ENCODE data around the gene NME8. TPM values are rescaled to one million over a fixed set of nuclear protein-coding genes. Genes with fewer than 3 reads are reported as not detected.

Gene NME8
- total RNA-seq, 4 donors from 2014 or later = not detected

DNA sequence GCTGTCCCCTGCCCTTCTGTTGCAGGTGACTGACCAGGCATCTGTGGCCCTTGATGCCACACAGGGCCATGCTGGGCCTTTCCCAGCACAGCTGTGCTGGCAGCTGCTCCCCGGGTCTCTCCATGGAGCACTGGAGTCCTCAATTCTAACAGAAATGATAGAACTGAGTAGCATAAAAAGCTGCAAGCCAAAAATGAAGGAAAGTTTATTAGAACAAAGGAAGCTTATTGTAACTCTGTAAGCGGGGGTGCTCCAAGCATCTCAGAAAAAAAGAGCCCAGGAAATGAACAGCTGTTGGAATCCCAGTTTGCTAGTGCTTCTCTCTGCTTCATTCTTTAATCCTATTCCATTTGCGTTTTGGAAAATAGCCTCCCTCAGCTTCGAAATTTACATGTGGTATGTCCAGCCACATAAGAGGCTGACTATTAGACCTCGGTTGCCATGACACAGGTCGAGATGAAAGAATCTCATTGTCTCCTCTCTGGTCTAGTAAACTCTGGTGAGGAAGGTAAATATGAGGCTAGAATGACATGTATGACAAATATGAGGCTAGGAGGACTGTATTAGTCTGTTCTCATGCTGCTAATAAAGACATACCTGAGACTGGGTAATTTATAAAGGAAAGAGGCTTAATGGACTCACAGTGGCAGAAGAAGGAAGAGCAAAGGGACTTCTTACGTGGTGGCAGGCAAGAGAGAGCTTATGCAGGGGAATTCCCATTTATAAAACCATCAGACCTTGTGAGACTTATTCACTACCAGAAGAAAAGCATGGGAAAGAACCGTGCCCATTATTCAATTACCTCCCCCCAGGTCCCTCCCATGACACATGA lies 95.7 kb downstream of the NME8 start:
- peak overlapping the region in 1 of 4 donors; percentile 37 for H3K27ac ChIP-seq

DNA sequence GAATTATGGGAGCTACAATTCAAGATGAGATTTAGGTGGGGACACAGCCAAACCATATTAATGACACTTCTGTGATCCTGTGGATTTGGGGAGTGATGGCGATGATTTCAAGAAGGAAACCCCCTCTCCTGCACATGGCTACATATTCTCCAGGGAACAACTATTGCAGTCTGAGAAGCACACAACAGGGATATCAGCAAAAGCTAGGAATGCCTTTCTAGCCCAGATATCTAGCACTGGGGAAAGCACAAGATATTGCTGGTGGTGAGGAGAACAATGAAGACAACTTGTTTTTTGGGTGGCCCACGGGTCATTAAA lies 96.3 kb downstream of the NME8 start:
- no peaks in the 10 kb centered on the region for H3K27me3 ChIP-seq
- peaks cover 0 to 17% (median 0%) of the 10 kb centered on the region in 3 donors for H3K4me1 ChIP-seq
- DNase-seq = no peak
- H3K27ac ChIP-seq = no peak overlapping the region
- TF ChIP-seq, protein P1, sequence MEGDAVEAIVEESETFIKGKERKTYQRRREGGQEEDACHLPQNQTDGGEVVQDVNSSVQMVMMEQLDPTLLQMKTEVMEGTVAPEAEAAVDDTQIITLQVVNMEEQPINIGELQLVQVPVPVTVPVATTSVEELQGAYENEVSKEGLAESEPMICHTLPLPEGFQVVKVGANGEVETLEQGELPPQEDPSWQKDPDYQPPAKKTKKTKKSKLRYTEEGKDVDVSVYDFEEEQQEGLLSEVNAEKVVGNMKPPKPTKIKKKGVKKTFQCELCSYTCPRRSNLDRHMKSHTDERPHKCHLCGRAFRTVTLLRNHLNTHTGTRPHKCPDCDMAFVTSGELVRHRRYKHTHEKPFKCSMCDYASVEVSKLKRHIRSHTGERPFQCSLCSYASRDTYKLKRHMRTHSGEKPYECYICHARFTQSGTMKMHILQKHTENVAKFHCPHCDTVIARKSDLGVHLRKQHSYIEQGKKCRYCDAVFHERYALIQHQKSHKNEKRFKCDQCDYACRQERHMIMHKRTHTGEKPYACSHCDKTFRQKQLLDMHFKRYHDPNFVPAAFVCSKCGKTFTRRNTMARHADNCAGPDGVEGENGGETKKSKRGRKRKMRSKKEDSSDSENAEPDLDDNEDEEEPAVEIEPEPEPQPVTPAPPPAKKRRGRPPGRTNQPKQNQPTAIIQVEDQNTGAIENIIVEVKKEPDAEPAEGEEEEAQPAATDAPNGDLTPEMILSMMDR (IDR thresholded peaks at IDR 0.05) = no peak
- no peak for TF ChIP-seq POLR2A (IDR thresholded peaks at IDR 0.05)
- intact Hi-C loops (cut with DNase I) = no loop called here
- 56 to 85% methylated on average over 2 of the region's 2 CpGs for WGBS, 2 donors
- no peaks in the 10 kb centered on the region for H3K36me3 ChIP-seq
- no peaks in the 10 kb centered on the region for H3K9me3 ChIP-seq
- H3K4me3 ChIP-seq = no peak overlapping the region

More for the DNA sequence above, 95.7 kb downstream of the NME8 start:
- Histone ChIP-seq H3K36me3 (no peaks in the 10 kb centered on the region), H3K4me1 (peaks cover 0 to 17% (median 0%) of the 10 kb centered on the region in 3 donors), H3K9me3 (no peaks in the 10 kb centered on the region), H3K4me3 (no peak overlapping the region), H3K27me3 (no peaks in the 10 kb centered on the region)
- intact Hi-C loops (cut with DNase I) = no loop called here
- TF ChIP-seq, protein P1 (IDR thresholded peaks at IDR 0.05) = no peak
- TF ChIP-seq POLR2A (IDR thresholded peaks at IDR 0.05) = no peak
- WGBS, 2 donors = 53 to 68% methylated on average over 7 to 8 of the region's 8 CpGs
- no peak for DNase-seq

DNA sequence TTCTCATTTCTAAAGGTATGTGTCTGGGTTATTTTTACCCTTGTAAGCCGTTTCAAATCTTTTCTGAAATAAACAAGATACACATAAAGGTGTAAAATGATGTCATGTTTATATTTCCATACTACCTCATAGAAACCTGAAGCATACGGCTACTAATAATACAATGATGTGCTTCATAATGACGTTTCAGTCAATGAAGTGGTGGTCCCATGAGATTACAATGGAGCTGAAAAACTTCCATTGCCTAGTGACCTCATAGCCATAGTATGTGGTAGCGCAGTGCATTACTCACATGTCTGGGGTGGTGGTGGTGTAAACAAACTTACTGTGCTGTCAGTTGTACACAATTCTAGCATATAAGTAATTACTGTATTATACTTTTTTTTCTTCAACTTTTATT lies 96.9 kb downstream of the NME8 start:
- Histone ChIP-seq H3K36me3 (no peaks in the 10 kb centered on the region), H3K4me1 (peaks cover 0 to 17% (median 0%) of the 10 kb centered on the region in 3 donors), H3K27me3 (no peaks in the 10 kb centered on the region), H3K27ac (no peak overlapping the region), H3K4me3 (no peak overlapping the region), H3K9me3 (no peaks in the 10 kb centered on the region)
- 60 to 67% methylated on average over 4 of the region's 4 CpGs for WGBS, 2 donors
- no peak for DNase-seq
- intact Hi-C loops (cut with DNase I) = no loop called here
- TF ChIP-seq, protein P1 (IDR thresholded peaks at IDR 0.05) = no peak
- no peak for TF ChIP-seq POLR2A (IDR thresholded peaks at IDR 0.05)

DNA sequence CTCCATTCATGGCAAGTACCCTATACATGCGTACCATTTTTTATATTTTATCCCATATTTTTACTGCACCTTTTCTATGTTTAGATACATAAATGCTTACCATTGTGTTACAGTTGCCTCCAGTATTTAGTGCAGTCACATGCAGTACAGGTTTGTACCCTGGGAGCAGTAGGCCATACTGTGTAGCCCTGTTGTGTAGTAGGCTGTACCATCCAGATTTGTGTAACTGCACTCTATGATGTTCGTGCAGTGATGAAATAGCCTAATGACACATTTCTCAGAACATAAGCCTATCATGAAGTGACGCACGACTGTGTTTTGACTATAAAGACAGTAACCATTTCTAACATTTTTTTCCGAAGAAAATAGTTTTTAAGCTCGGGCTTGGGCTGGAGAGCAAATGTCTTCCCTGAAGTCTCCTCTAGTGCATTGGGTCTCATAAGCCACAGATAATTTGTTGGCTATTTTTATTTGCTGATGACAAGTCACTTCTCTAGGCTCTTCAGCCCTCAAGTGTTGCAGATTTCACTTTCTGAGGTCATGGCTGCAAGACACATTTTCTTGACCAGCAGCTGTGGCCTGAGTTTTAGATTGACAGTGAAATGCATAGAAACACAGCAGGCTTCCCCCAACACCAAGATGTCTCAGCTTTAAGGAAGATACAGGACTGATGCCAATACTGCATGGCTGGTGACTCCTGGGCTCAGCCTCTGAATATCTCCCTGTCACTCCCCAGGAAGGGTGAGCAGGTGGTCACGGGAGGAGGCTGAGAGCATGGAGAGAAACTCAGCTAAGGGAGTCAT lies 98.9 kb downstream of the NME8 start:
- Histone ChIP-seq H3K4me1 (peaks cover 0 to 17% (median 0%) of the 10 kb centered on the region in 3 donors), H3K4me3 (no peak overlapping the region), H3K27me3 (no peaks in the 10 kb centered on the region), H3K27ac (no peak overlapping the region), H3K36me3 (no peaks in the 10 kb centered on the region), H3K9me3 (no peaks in the 10 kb centered on the region)
- 87 to 90% methylated on average over 6 to 7 of the region's 7 CpGs for WGBS, 2 donors
- intact Hi-C loops (cut with DNase I) = no loop called here
- TF ChIP-seq POLR2A (IDR thresholded peaks at IDR 0.05) = no peak
- TF ChIP-seq, protein P1 (IDR thresholded peaks at IDR 0.05) = no peak
- DNase-seq = no peak

DNA sequence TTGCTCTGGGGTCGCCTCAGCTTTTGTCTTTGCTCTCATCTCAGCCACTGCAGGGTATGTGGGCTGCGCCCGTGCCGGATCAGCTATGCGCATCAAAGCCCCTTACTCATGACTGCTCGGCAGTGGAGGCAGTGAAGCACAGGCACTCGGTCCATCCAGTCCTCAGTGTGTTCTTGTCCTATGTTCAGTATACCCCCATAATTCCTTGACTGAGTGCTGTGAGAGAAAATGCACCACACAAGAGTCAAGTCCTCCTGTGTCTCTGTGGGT lies 99.5 kb downstream of the NME8 start:
- Histone ChIP-seq H3K36me3 (no peaks in the 10 kb centered on the region), H3K4me1 (peaks cover 0 to 14% (median 0%) of the 10 kb centered on the region in 3 donors), H3K4me3 (no peak overlapping the region), H3K27ac (no peak overlapping the region), H3K9me3 (no peaks in the 10 kb centered on the region), H3K27me3 (no peaks in the 10 kb centered on the region)
- no peak for DNase-seq
- TF ChIP-seq POLR2A (IDR thresholded peaks at IDR 0.05) = no peak
- TF ChIP-seq, protein P1 (IDR thresholded peaks at IDR 0.05) = no peak
- 80 to 90% methylated on average over 1 to 6 of the region's 7 CpGs for WGBS, 2 donors
- intact Hi-C loops (cut with DNase I) = no loop called here

All from esophagus squamous epithelium (tissue), 5 donors.